GM06990 (cell line): ENCODE measurements around the gene SH3BP4.

ENCODE experiments used
- DNase-seq: peaks from one replicate; pipeline ENCODE4 v3.0.0-alpha.2; 2011; ENCODE audit not compliant: insufficient read length; ENCODE audit errors: extremely low read depth
- H3K27me3 ChIP-seq: replicated peaks from 2 replicates; pipeline ENCODE4 v1.6.0; 2011; ENCODE audit warnings: low read length; ENCODE audit not compliant: control insufficient read depth, insufficient read depth
- H3K36me3 ChIP-seq: 2 replicates; pipeline ENCODE4 v1.5.1; 2011; ENCODE audit warnings: low read length; ENCODE audit not compliant: control insufficient read depth, insufficient read depth
- H3K4me3 ChIP-seq: replicated peaks from 2 replicates; pipeline ENCODE4 v1.5.1; 2011; ENCODE audit warnings: low read depth, mild to moderate bottlenecking, control low read depth, low read length
- CTCF ChIP-seq: IDR thresholded peaks from 2 replicates; pipeline ENCODE4 v1.5.1; 2011; ENCODE audit warnings: low read length, control low read depth, mild to moderate bottlenecking, inconsistent platforms; ENCODE audit not compliant: insufficient read depth, poor library complexity, severe bottlenecking

SH3BP4 gene

GRCh38 chr2:235027558-235028214, 75.9 kb downstream of the SH3BP4 start:
- no peak for DNase-seq

GRCh38 chr2:235028646-235029045, 76.8 kb downstream of the SH3BP4 start:
- Histone ChIP-seq H3K27me3 (no peaks in the 10 kb centered on the region), H3K36me3 (no peaks in the 10 kb centered on the region), H3K4me3 (no peak overlapping the region)
- DNase-seq: no peak
- no peak for TF ChIP-seq CTCF

More at GRCh38 chr2:235027558-235028214, 75.9 kb downstream of the SH3BP4 start:
- H3K36me3 ChIP-seq: no peaks in the 10 kb centered on the region
- H3K4me3 ChIP-seq: no peak overlapping the region
- no peak for TF ChIP-seq CTCF
- no peaks in the 10 kb centered on the region for H3K27me3 ChIP-seq

- no peak for DNase-seq
- Histone ChIP-seq H3K27me3 (no peaks in the 10 kb centered on the region), H3K4me3 (no peak overlapping the region), H3K36me3 (no peaks in the 10 kb centered on the region)
- TF ChIP-seq CTCF: no peak
Observed at GRCh38 chr2:235029054-235029453, 77.2 kb downstream of the SH3BP4 start.

GRCh38 chr2:235030126-235030525, 78.3 kb downstream of the SH3BP4 start:
- DNase-seq: no peak
- Histone ChIP-seq H3K27me3 (no peaks in the 10 kb centered on the region), H3K36me3 (no peaks in the 10 kb centered on the region), H3K4me3 (no peak overlapping the region)
- TF ChIP-seq CTCF: no peak

- TF ChIP-seq CTCF: no peak
- H3K36me3 ChIP-seq: no peaks in the 10 kb centered on the region
- no peak overlapping the region for H3K4me3 ChIP-seq
- no peak for DNase-seq
- no peaks in the 10 kb centered on the region for H3K27me3 ChIP-seq
Observed at GRCh38 chr2:235030936-235031335, 79.1 kb downstream of the SH3BP4 start.

GRCh38 chr2:235031686-235032373, 80.0 kb downstream of the SH3BP4 start:
- DNase-seq: no peak
- Histone ChIP-seq H3K36me3 (no peaks in the 10 kb centered on the region), H3K27me3 (no peaks in the 10 kb centered on the region), H3K4me3 (no peak overlapping the region)
- no peak for TF ChIP-seq CTCF
